HG03280 (cell line): Measurements from ENCODE around the gene SEL1L3.
"Not testable (repeated sequence)": the region's sequence is repeated elsewhere in the genome, so short reads cannot be mapped to it uniquely, and the experiment has no call there.

Experiments used
- ATAC-seq: cut with Tn5 transposase; IDR thresholded peaks from one replicate; pipeline ENCODE4 v1.9.1; 2021; ENCODE audit warnings: mild to moderate bottlenecking, moderate library complexity; ENCODE audit not compliant: unreplicated experiment

The SEL1L3 gene

GRCh38 chr4:25879991-25880651, 17.3 kb upstream of the SEL1L3 start:
- ATAC-seq, result peak; percentile 65

DNA sequence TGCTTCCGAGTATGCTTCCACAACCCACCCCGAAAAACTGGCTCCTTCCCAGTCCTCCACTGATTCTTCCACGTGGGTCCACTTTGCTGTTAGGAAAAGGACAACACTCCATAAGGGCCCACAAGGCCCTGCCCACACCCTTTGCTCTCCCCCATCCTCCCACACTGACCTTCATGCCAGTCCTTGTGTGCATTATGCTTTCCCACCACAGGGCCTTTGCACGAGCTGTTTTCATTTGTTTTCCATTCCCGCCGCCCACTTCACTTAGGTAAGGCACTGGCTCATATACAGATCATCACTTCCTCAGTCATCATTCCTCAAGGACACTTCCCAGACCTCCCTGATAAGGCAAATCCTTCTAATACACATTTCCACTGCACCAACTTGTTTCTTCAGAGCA, 16.8 kb upstream of the SEL1L3 start:
- ATAC-seq, result no peak

GRCh38 chr4:25879091-25879584, 16.4 kb upstream of the SEL1L3 start:
- no peak for ATAC-seq

- no peak for ATAC-seq
These were observed 15.9 kb upstream of the SEL1L3 start for GRCh38 chr4:25878676-25879075.

DNA sequence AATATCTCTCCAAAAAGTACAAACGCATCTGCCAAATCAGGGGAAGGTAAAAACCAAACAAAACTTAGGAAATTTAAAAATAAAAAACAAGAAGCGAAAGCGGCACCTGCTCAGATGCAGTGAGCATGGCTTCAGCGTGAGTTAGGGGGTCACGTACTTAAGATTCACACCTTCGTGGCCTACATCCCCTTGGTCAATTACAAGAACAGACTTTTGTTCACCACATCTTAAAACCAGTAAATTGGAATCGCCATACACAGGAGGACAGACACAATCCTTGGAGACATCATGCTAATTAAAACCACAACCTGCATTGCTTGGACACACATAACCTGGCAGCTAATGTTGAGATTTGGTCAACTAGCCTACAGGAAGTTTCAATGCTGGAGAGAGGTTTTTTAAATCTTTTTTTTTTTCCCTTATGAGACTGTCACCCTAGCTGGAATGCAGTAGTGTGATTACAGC, 12.5 kb upstream of the SEL1L3 start:
- peak; percentile 54 for ATAC-seq

GRCh38 chr4:25874655-25875054, 11.9 kb upstream of the SEL1L3 start:
- ATAC-seq, result no peak

DNA sequence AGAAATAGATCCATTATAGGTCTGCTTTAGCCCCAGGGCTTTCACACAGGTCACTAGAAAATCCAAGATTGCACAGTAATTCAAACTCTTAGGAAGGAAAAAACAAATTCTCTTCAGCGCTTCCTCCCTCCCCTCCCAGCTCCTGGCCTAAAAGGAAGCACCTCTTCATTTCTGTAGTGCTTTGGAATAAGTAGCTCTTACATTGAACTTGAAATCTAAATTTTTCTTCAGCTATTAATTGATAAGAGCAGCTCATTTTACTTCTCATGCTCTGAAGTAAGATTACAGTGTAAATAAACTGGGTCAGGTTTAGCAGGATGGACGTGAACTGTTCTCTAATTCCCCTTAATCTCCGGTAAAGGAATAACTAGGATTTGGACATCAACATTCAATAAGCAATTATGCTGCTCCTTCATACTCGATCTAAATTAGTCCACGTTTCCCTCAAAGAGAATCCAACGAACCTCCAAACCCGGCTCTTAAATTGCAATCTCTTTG, 10.9 kb upstream of the SEL1L3 start:
- no peak for ATAC-seq

GRCh38 chr4:25872851-25873631, 10.3 kb upstream of the SEL1L3 start:
- no peak for ATAC-seq

DNA sequence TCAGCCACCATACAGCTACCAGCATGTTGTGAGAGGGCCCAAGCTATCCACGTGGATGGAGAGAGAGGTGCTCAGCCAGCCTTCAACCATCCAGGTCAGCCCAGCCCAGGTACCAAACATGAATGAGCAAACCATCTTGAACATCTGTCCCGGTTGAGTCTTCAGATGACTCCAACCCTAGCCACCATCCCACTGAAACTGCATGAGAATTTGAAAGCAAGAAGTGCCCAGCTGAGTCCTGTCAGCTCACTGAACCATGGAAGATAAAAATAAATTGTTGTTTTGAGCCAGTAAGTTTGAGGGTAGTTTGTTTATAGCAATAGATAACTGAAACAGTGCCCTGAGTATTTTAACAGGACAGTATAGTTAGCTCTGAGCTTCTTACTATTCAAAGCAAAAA, 7.3 kb upstream of the SEL1L3 start:
- peak; percentile 46 for ATAC-seq

- ATAC-seq, result no peak
These were observed 5.0 kb upstream of the SEL1L3 start for GRCh38 chr4:25867781-25868294.

DNA sequence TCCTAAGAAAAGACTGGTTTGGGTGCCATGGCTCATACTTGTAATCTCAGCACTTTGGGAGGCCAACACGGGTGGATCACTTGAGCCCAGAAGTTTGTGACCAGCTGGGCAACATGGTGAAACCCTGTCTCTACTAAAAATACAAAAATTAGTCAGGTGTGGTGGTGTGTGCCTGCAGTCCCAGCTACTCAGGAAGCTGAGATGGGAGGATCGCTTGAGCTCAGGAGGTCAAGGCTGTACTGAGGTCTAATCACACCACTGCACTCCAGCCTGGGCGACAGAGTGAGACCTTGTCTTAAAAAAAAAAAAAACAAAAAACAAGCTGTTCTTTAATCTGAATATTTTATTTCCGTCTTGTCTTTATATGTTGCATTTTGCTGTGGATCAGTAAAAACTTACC, 3.6 kb upstream of the SEL1L3 start:
- ATAC-seq, result not testable (repeated sequence)

- no peak for ATAC-seq
These were observed 2.8 kb upstream of the SEL1L3 start for GRCh38 chr4:25865586-25865985.

- ATAC-seq, result no peak
These were observed 1.1 kb upstream of the SEL1L3 start for GRCh38 chr4:25863831-25864418.

- no peak for ATAC-seq
These were observed 578 bp upstream of the SEL1L3 start for GRCh38 chr4:25863347-25863784.

- peak; percentile 19 for ATAC-seq
These were observed 807 bp downstream of the SEL1L3 start for GRCh38 chr4:25861951-25862410.

DNA sequence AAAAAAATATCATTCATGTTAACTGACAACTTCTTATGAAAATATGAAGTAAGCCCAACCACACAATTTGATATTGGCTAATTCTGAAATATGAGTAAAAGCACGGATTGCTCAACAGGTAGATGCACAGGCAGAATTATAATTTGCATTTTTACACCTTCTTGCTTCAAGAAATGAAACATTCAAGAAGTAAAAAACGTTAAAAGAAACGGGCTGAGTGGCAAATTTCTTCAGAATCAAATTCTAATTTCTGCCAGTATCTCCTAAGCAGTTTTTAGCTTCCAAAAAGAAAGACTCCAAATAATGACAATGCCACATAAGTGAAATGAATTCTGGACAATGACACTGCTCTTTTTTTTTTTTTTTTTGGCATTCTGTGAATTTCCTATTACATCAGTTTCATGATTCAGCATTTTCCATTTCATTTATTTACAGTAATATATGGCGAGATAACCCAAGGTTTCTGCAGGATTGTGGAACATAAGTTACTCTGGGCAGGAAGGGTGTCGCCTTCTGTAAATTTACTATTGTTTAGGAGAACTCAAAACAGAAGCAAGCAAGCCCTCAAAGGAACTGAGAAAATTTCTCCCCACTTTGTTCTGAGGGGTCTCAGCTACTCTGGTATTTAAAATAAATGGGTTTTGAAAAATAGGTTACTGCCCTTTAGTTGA, 1.4 kb downstream of the SEL1L3 start:
- ATAC-seq, result no peak

- ATAC-seq, result peak; percentile 34
These were observed 2.1 kb downstream of the SEL1L3 start for GRCh38 chr4:25860586-25861279.

DNA sequence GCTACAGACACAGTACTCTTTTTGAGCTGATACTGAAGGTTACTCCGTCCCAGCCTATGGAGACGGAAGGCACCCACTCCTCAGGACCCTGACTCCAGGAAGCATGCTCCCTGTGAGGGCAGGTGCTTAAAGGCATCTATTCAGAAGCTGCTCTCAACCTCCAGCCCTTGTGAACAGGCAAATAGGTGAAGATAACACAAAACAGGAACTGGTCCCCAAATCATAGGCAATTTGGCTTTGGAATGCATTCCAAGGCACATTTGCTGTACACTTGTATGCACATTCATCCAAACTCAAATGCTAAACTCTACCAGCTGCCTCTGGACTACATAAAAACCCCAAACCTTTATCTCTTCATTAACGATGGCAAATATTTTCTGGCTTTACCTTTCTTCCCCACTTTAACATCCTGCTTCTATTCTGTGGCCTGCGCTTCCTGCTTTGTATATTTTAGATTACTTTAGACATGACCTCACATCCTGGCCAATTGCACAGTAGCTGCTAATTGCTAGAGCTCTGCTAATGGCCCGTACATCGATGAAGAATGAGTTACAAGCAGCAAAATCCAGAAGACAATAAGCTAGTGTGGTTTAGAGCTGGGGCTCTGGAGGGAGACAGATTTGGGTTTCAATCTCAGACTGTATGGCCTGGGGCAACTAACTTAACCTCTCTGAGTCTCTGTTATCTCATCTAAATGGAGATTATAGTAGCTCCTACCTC, 3.2 kb downstream of the SEL1L3 start:
- ATAC-seq, result no peak

DNA sequence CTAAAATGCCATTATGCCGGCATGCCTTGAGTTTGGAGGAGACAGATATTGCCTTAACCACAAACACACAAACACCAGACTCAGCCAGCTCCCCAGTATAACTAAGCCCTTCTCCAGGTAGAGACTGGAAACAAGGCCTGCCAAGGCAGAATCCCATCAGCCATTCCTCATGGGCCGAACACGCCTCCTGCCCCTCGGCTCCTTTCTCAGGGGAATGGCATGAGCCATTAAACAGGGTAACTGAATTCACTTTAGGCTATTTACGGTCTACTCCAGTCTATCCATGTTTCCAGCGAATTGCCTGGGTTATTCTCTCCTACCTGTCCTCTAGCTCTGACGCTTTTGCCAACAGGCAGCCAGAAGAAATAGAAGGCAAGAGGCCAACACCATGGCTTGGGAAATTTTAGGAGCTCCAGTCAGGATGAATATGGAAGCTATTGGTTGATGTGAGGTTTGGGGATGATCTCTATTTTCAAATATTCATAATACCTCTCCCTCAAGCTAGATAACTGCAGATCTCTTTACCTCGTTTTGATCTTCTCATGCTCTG, 4.9 kb downstream of the SEL1L3 start:
- ATAC-seq, result no peak
